ENCODE results near the gene INPP1.
A peak's percentile ranks its signal among the peaks of the same experiment; 100 is the strongest.
"Not testable (repeated sequence)": the region's sequence is repeated elsewhere in the genome, so short reads cannot be mapped to it uniquely, and the experiment has no call there.

Gene INPP1

DNA sequence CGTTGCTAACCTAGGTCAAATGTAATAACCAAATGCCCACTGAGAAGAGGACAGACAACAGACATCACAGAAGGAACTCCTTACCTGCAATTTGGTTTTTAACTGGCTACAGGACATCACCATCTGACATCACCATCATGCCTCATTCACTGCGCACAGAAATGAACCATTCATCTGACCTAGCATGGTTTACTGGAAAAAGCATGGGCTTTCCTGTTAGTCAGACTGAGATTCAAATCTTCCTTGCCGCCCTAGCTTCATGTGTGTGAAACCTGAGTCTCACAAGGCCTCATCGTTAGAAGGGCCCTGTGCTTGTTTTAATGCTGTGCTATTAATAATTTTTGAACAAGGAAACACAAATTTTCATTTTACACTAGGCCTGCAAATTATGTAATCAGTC lies 22.7 kb upstream of the INPP1 start:
- Mint-ChIP-seq H3K4me1 (peaks cover 39% of the 10 kb centered on the region), H3K9me3 (no peaks in the 10 kb centered on the region), H3K4me3 (peak overlapping the region; percentile 92 to 99), H3K27me3 (no peaks in the 10 kb centered on the region), H3K27ac (peak overlapping the region; percentile 4 to 94)
- DNase-seq: peak in 1 of 2 donors; percentile 51
- peak; percentile 44 for ATAC-seq

GRCh38 chr2:190323406-190323805 lies 20.0 kb upstream of the INPP1 start:
- H3K27me3 Mint-ChIP-seq: no peaks in the 10 kb centered on the region
- DNase-seq: no peak
- no peak overlapping the region for H3K27ac Mint-ChIP-seq
- H3K9me3 Mint-ChIP-seq: no peaks in the 10 kb centered on the region
- peaks cover 13% of the 10 kb centered on the region for H3K4me1 Mint-ChIP-seq
- no peak for ATAC-seq
- no peak overlapping the region for H3K4me3 Mint-ChIP-seq

DNA sequence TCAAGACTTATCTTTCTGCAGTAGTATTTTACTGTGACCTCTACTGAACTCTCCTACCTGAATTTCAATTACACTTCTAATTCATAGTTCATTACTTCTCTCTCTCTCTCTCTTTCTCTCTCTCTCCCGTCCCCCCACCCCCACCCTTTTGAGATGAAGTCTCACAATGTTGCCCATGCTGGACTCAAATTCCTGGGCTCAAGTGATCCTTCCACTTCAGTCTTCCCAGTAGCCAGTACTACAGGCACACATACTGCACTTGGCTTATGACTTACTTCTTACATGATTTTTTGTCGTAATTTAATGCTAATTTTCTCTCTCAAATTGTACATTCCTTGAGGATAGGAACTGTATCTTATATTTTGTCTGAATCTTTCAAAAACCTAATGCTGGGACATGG lies 17.8 kb upstream of the INPP1 start:
- no peak overlapping the region for H3K4me3 Mint-ChIP-seq

DNA sequence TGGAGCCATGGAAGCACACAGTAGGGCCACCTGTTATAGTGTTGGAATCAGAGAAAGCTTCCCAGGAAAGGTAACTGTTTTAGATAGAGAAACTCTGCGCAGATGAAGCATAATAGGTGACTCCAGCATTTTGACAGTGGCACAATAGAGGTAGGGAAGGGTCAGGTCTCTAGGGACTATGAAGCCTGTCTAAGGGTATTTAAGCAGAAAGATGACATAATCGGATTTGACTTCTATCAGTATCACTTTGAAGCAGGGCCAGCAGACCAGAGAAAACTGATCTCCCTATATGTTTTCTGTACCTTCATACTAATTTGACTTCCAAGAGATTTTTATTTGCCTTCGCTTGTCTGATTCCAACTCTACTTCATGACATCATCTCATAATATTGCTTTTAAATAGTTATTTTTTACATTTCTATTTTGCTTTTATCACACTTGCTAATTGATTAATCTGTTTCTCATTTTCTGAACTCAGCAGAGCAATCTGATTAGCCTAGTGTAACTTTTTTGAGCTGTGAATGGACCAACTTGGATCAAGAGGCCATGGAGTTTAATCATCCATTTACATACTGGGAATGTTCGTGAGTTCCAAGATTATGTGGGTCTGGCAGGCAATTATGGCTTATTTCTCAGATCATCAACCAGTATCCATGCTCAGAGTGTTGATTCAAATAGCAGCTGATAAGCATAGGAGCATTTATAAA lies 15.4 kb upstream of the INPP1 start:
- ATAC-seq (no peak), DNase-seq (no peak)
- H3K9me3 Mint-ChIP-seq: no peaks in the 10 kb centered on the region
- no peak overlapping the region for H3K4me3 Mint-ChIP-seq
- H3K27ac Mint-ChIP-seq: no peak overlapping the region
- no peaks in the 10 kb centered on the region for H3K4me1 Mint-ChIP-seq
- peaks cover 9% of the 10 kb centered on the region for H3K27me3 Mint-ChIP-seq

More for the DNA sequence above, 17.8 kb upstream of the INPP1 start:
- Mint-ChIP-seq H3K4me1 (peaks cover 4% of the 10 kb centered on the region), H3K27ac (no peak overlapping the region), H3K9me3 (no peaks in the 10 kb centered on the region), H3K27me3 (peaks cover 9% of the 10 kb centered on the region)
- no peak for ATAC-seq
- DNase-seq: no peak

- H3K4me1 Mint-ChIP-seq: no peaks in the 10 kb centered on the region
- ATAC-seq: no peak
- H3K27ac Mint-ChIP-seq: no peak overlapping the region
- no peak overlapping the region for H3K4me3 Mint-ChIP-seq
- no peak for DNase-seq
- peaks cover 9% of the 10 kb centered on the region for H3K27me3 Mint-ChIP-seq
- H3K9me3 Mint-ChIP-seq: no peaks in the 10 kb centered on the region
Observed at GRCh38 chr2:190328573-190329147, 14.7 kb upstream of the INPP1 start.

GRCh38 chr2:190333395-190333794 lies 10.0 kb upstream of the INPP1 start:
- Mint-ChIP-seq H3K4me3 (no peak overlapping the region), H3K27ac (no peak overlapping the region), H3K9me3 (no peaks in the 10 kb centered on the region), H3K27me3 (peaks cover 9% of the 10 kb centered on the region), H3K4me1 (no peaks in the 10 kb centered on the region)
- ATAC-seq (no peak), DNase-seq (no peak)

GRCh38 chr2:190333928-190334327 lies 9.5 kb upstream of the INPP1 start:
- DNase-seq (no peak), ATAC-seq (no peak)
- Mint-ChIP-seq H3K9me3 (no peaks in the 10 kb centered on the region), H3K27me3 (peaks cover 9% of the 10 kb centered on the region), H3K4me3 (no peak overlapping the region), H3K4me1 (no peaks in the 10 kb centered on the region), H3K27ac (no peak overlapping the region)

- ATAC-seq (no peak), DNase-seq (no peak)
- H3K4me3 Mint-ChIP-seq: no peak overlapping the region
- no peak overlapping the region for H3K27ac Mint-ChIP-seq
- H3K9me3 Mint-ChIP-seq: no peaks in the 10 kb centered on the region
- H3K4me1 Mint-ChIP-seq: no peaks in the 10 kb centered on the region
- peaks cover 4% of the 10 kb centered on the region for H3K27me3 Mint-ChIP-seq
Observed at GRCh38 chr2:190334479-190335224, 8.7 kb upstream of the INPP1 start.

- H3K27me3 Mint-ChIP-seq: no peaks in the 10 kb centered on the region
- H3K4me1 Mint-ChIP-seq: no peaks in the 10 kb centered on the region
- DNase-seq (no peak), ATAC-seq (no peak)
- no peak overlapping the region for H3K4me3 Mint-ChIP-seq
- no peak overlapping the region for H3K27ac Mint-ChIP-seq
- H3K9me3 Mint-ChIP-seq: no peaks in the 10 kb centered on the region
Observed at GRCh38 chr2:190335225-190335559, 8.2 kb upstream of the INPP1 start.

DNA sequence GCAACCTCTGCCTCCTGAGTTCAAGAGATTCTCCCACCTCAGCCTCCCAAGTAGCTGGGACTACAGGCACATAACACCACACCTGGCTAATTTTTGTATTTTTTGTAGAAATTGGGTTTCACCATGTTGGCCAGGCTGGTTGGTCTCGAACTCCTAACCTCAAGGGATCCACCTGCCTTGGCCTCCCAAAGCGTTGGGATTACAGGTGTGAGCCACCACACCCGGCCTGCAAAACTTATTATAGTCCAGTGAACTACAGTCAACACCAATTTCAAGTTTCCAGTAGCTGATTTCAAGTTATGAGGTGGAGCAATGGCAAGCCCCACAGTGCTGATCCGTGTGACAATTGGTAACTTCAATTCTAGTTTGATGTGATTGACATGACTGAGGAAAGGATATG lies 7.8 kb upstream of the INPP1 start:
- ATAC-seq, H3K9me3 Mint-ChIP-seq, H3K27me3 Mint-ChIP-seq, DNase-seq, H3K4me3 Mint-ChIP-seq, H3K27ac Mint-ChIP-seq, H3K4me1 Mint-ChIP-seq: not testable (repeated sequence)

DNA sequence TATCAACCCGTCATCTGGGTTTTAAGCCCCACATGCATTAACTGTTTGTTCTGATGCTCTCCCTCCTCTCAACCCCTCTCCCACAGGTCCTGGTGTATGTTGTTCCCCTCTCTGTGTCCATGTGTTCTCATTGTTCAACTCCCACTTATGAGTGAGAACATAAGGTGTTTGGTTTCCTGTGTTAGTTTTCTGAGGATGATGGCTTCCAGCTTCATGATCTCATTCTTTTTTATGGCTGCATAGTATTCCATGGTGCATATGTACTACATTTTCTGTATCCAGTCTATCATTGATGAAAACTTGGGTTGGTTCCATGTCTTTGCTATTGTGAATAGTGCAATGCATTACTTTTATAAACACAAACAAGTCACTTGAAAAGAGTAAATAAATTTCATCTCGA lies 7.0 kb upstream of the INPP1 start:
- H3K9me3 Mint-ChIP-seq: no peaks in the 10 kb centered on the region
- ATAC-seq (no peak), DNase-seq (no peak)
- H3K27me3 Mint-ChIP-seq: no peaks in the 10 kb centered on the region
- H3K27ac Mint-ChIP-seq: no peak overlapping the region
- H3K4me1 Mint-ChIP-seq: no peaks in the 10 kb centered on the region
- no peak overlapping the region for H3K4me3 Mint-ChIP-seq

DNA sequence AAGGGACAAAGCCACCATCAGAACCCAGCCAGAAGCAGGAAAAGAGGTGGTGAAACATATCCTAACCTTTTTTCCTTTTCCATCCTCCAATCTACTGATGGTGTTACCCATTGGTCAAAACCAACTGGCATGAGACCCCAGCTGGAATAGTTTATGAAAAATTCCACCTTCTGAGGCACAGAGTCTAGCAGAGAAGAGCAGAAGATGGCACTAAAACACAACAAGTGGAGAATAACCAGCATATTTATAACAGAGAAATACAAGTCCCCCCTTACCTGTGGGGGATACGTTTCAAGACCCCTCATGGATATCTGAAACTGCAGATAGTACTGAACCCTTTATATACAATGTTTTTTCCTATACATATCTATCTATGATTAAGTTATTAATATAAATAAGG lies 4.9 kb upstream of the INPP1 start:
- ATAC-seq (no peak), DNase-seq (no peak)
- no peaks in the 10 kb centered on the region for H3K27me3 Mint-ChIP-seq
- H3K9me3 Mint-ChIP-seq: no peaks in the 10 kb centered on the region
- H3K4me1 Mint-ChIP-seq: peaks cover 7% of the 10 kb centered on the region
- no peak overlapping the region for H3K4me3 Mint-ChIP-seq
- H3K27ac Mint-ChIP-seq: no peak overlapping the region

GRCh38 chr2:190339394-190339793 lies 4.0 kb upstream of the INPP1 start:
- Mint-ChIP-seq H3K27me3 (no peaks in the 10 kb centered on the region), H3K27ac (no peak overlapping the region), H3K4me1 (peaks cover 11% of the 10 kb centered on the region), H3K4me3 (no peak overlapping the region), H3K9me3 (no peaks in the 10 kb centered on the region)
- DNase-seq: no peak
- ATAC-seq: no peak

DNA sequence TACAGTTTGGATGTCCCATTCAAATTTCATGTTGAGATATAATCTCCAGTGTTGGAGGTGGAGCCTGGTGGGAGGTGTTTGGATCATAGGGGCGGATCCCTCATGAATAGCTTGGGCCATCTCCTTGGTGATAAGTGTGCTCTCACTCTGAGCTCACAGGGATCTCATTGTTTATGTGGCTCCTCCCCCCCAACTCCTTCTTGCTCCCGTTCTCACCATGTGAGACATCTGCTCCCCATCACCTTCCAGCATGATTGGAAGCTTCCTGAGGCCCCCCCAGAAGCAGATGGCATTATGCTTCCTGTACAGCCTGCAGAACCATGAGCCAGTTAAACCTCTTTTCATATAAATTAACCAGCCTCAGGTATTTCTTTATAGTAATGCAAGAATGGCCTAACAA lies 3.0 kb upstream of the INPP1 start:
- H3K9me3 Mint-ChIP-seq: no peaks in the 10 kb centered on the region
- H3K27me3 Mint-ChIP-seq: no peaks in the 10 kb centered on the region
- no peak overlapping the region for H3K27ac Mint-ChIP-seq
- H3K4me3 Mint-ChIP-seq: no peak overlapping the region
- peaks cover 14% of the 10 kb centered on the region for H3K4me1 Mint-ChIP-seq
- no peak for DNase-seq
- ATAC-seq: no peak

GRCh38 chr2:190342611-190343010 lies 778 bp upstream of the INPP1 start:
- Mint-ChIP-seq H3K9me3 (no peaks in the 10 kb centered on the region), H3K27me3 (no peaks in the 10 kb centered on the region), H3K4me3 (peak overlapping the region in 1 of 2 donors; percentile 16), H3K27ac (no peak overlapping the region), H3K4me1 (peaks cover 14% of the 10 kb centered on the region)
- DNase-seq: no peak
- ATAC-seq: no peak

- Mint-ChIP-seq H3K27me3 (no peaks in the 10 kb centered on the region), H3K9me3 (no peaks in the 10 kb centered on the region), H3K4me1 (peaks cover 14% of the 10 kb centered on the region), H3K4me3 (peak overlapping the region; percentile 58 to 86), H3K27ac (peak overlapping the region in 1 of 2 donors; percentile 94)
- ATAC-seq: peak; percentile 72
- peak; percentile 26 to 52 for DNase-seq
Observed at GRCh38 chr2:190343089-190343535, 277 bp upstream of the INPP1 start.

Data from stimulated activated naive CD8-positive, alpha-beta T cell treated with anti-CD3 and anti-CD28 coated beads, Interleukin-15, amount 100 ng/mL, for 72 hours (primary cell).